Measurements from ENCODE around the gene UVRAG.

Gene UVRAG

DNA sequence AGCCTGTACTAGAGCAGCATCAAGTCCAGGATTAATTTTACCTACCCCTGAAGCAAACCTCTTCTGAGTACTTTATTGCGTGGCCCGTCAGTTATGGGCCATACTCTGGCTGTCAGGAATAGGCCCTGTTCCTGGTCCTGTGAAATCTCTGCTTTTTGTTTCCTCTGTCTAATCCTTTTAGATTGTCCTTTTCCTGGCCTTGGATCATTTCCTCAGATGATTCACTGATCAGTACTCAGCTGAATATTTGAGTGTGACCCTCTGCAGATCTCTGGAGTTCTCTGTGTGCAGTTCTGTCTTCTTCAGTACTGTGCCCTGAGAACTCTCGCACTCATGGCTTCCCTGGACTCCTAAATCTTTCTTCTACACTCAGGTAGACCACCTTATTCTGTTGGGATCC lies 123.5 kb downstream of the UVRAG start:
- Histone ChIP-seq H3K9ac (ENCODE audit: low read length in 5 of 5) (peak overlapping the region in 1 of 5 donors; percentile 51), H3K27me3 (ENCODE audit: control insufficient read depth in 5 of 5, insufficient read depth in 4 of 5, low read length in 5 of 5) (no peaks in the 10 kb centered on the region), H3K27ac (ENCODE audit: low read depth, low read length) (peak overlapping the region; percentile 49), H3K4me3 (ENCODE audit: low read depth in 1 of 5, low read length in 5 of 5) (no peak overlapping the region), H3K9me3 (ENCODE audit: control insufficient read depth in 5 of 5, low read length in 5 of 5) (no peaks in the 10 kb centered on the region), H3K4me1 (ENCODE audit: control insufficient read depth in 5 of 5, insufficient read depth in 5 of 5, low read length in 5 of 5) (peaks cover 0 to 36% (median 24%) of the 10 kb centered on the region in 5 donors), H3K36me3 (ENCODE audit: control insufficient read depth in 5 of 5, insufficient read depth in 5 of 5, low read length in 5 of 5) (no peaks in the 10 kb centered on the region)

DNA sequence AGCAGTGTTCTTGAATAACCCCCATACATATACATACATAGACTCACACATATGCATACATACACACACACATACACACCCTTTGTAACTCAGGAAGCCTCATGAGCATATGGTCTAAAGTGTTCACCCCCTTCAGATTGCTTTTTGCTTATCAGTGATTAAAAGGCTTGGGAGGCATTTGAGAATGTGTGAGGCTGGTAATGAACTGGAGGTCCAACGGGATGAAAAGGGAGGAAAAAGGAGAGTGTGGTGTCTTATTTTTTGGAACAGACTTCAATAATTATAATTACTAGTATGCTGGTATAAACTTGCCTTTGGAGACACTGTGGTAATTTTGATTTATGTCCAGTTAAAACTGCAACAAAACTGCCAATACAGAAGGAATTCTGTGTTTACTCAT lies 124.5 kb downstream of the UVRAG start:
- peak overlapping the region; percentile 49 for H3K27ac ChIP-seq (ENCODE audit: low read depth, low read length)
- no peaks in the 10 kb centered on the region for H3K36me3 ChIP-seq (ENCODE audit: control insufficient read depth in 5 of 5, insufficient read depth in 5 of 5, low read length in 5 of 5)
- H3K27me3 ChIP-seq (ENCODE audit: control insufficient read depth in 5 of 5, insufficient read depth in 4 of 5, low read length in 5 of 5), result no peaks in the 10 kb centered on the region
- H3K4me1 ChIP-seq (ENCODE audit: control insufficient read depth in 5 of 5, insufficient read depth in 5 of 5, low read length in 5 of 5), result peaks cover 0 to 42% (median 24%) of the 10 kb centered on the region in 5 donors
- H3K9ac ChIP-seq (ENCODE audit: low read length in 5 of 5), result no peak overlapping the region
- H3K9me3 ChIP-seq (ENCODE audit: control insufficient read depth in 5 of 5, low read length in 5 of 5), result no peaks in the 10 kb centered on the region
- no peak overlapping the region for H3K4me3 ChIP-seq (ENCODE audit: low read depth in 1 of 5, low read length in 5 of 5)

DNA sequence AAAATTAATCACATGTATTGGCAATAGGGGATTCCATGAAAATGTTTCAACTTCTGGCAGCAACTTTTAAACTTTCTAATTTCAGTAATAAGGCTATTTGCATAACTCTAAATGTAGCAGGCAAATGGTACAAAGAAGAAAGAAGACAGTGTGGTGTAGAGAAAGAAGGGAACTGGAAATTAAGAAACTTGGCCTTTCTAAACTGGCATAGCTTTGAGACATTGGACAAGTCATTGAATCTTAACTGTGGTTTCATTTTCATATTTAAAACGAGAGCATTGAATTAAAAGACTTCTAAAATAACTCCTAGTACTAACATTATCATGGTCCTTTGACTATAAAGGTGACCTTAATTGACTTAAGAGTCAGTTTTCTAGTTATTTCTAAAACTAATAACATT lies 125.0 kb downstream of the UVRAG start:
- H3K4me3 ChIP-seq (ENCODE audit: low read depth in 1 of 5, low read length in 5 of 5), result no peak overlapping the region
- no peaks in the 10 kb centered on the region for H3K27me3 ChIP-seq (ENCODE audit: control insufficient read depth in 5 of 5, insufficient read depth in 4 of 5, low read length in 5 of 5)
- no peaks in the 10 kb centered on the region for H3K9me3 ChIP-seq (ENCODE audit: control insufficient read depth in 5 of 5, low read length in 5 of 5)
- no peak overlapping the region for H3K9ac ChIP-seq (ENCODE audit: low read length in 5 of 5)
- H3K36me3 ChIP-seq (ENCODE audit: control insufficient read depth in 5 of 5, insufficient read depth in 5 of 5, low read length in 5 of 5), result no peaks in the 10 kb centered on the region
- peaks cover 0 to 42% (median 24%) of the 10 kb centered on the region in 5 donors for H3K4me1 ChIP-seq (ENCODE audit: control insufficient read depth in 5 of 5, insufficient read depth in 5 of 5, low read length in 5 of 5)
- peak overlapping the region; percentile 49 for H3K27ac ChIP-seq (ENCODE audit: low read depth, low read length)

DNA sequence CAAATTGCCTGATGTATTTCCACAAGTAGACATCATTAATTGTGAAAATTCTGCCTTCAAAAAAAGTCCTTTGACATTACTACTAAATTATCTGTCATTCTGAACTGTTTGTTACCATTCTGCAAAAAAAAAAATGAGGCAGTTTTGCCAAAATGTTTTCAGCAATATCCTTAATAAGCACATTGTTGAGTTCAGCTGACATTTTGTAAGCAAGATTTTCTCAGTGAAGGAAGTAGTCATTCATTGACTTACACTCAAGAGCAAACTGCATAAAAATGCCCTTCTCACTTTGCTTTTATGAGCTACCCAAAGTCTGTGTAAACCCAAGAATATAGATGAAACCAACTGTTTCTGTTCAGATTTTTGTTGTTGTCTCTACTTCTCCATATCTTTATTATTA lies 125.9 kb downstream of the UVRAG start:
- Histone ChIP-seq H3K9me3 (ENCODE audit: control insufficient read depth in 5 of 5, low read length in 5 of 5) (no peaks in the 10 kb centered on the region), H3K27ac (ENCODE audit: low read depth, low read length) (no peak overlapping the region), H3K36me3 (ENCODE audit: control insufficient read depth in 5 of 5, insufficient read depth in 5 of 5, low read length in 5 of 5) (no peaks in the 10 kb centered on the region), H3K4me1 (ENCODE audit: control insufficient read depth in 5 of 5, insufficient read depth in 5 of 5, low read length in 5 of 5) (peaks cover 0 to 51% (median 31%) of the 10 kb centered on the region in 5 donors), H3K27me3 (ENCODE audit: control insufficient read depth in 5 of 5, insufficient read depth in 4 of 5, low read length in 5 of 5) (no peaks in the 10 kb centered on the region), H3K4me3 (ENCODE audit: low read depth in 1 of 5, low read length in 5 of 5) (no peak overlapping the region), H3K9ac (ENCODE audit: low read length in 5 of 5) (no peak overlapping the region)

DNA sequence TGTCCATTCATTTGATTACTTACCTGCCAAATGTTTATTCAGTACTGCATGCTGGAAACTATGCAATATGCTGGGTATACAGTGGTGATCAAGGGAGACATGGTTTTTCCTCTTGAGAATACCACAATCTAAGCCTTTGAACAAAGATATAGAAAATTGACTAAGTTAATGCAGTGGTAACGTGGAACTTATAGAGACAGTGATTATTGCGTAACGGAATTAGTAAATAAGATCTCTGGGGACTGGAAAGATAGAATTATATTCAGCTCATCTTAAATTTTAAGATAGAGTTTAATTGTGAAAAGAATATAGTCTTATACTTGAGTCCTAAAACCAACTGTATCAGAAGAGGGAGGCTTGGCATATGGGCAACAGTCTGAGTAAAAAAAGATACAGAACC lies 129.5 kb downstream of the UVRAG start:
- H3K27ac ChIP-seq (ENCODE audit: low read depth, low read length), result no peak overlapping the region
- no peaks in the 10 kb centered on the region for H3K36me3 ChIP-seq (ENCODE audit: control insufficient read depth in 5 of 5, insufficient read depth in 5 of 5, low read length in 5 of 5)
- H3K9ac ChIP-seq (ENCODE audit: low read length in 5 of 5), result no peak overlapping the region
- no peak overlapping the region for H3K4me3 ChIP-seq (ENCODE audit: low read depth in 1 of 5, low read length in 5 of 5)
- peaks cover 4 to 51% (median 27%) of the 10 kb centered on the region in 5 donors for H3K4me1 ChIP-seq (ENCODE audit: control insufficient read depth in 5 of 5, insufficient read depth in 5 of 5, low read length in 5 of 5)
- no peaks in the 10 kb centered on the region for H3K27me3 ChIP-seq (ENCODE audit: control insufficient read depth in 5 of 5, insufficient read depth in 4 of 5, low read length in 5 of 5)
- H3K9me3 ChIP-seq (ENCODE audit: control insufficient read depth in 5 of 5, low read length in 5 of 5), result no peaks in the 10 kb centered on the region

DNA sequence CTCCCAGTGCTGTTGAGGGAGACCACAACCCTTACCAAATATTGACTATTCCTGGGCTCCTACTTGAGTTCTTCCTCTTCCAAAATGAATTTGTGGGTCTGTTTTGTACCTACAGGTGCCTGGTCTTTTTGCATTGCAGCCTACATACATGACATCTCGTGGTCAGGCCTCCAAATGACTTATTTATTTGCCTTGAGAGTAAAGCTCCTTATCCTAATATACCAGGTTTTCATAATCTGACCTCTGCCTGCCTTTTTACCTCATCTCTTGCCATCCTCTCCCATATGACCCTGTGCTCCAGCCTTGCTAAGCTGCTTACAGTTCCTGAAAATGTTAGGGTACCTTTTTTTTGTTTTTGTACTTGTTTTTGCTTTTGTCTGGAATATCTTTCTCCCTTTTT lies 130.4 kb downstream of the UVRAG start:
- Histone ChIP-seq H3K27ac (ENCODE audit: low read depth, low read length) (no peak overlapping the region), H3K9ac (ENCODE audit: low read length in 5 of 5) (no peak overlapping the region), H3K27me3 (ENCODE audit: control insufficient read depth in 5 of 5, insufficient read depth in 4 of 5, low read length in 5 of 5) (no peaks in the 10 kb centered on the region)

DNA sequence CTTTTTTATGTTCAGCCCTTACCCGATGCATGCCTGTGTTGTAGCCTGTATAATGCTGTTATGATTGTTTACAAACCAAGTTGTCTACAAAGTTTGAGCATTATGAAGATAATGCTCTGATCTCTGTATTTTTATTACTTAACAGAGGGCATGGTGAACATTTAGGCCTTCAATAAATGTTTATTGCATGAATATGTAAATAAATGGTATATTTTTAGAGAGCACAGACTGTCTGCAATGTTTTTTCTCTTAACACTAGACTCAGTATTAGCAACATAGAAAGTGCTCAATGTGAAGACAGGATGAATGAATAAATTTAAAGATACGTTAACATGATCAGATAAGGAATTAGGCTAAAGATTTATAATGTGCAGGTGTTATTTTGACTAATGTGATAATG lies 130.9 kb downstream of the UVRAG start:
- H3K27me3 ChIP-seq (ENCODE audit: control insufficient read depth in 5 of 5, insufficient read depth in 4 of 5, low read length in 5 of 5), result no peaks in the 10 kb centered on the region
- H3K4me1 ChIP-seq (ENCODE audit: control insufficient read depth in 5 of 5, insufficient read depth in 5 of 5, low read length in 5 of 5), result peaks cover 4 to 41% (median 19%) of the 10 kb centered on the region in 5 donors
- H3K9me3 ChIP-seq (ENCODE audit: control insufficient read depth in 5 of 5, low read length in 5 of 5), result no peaks in the 10 kb centered on the region
- H3K36me3 ChIP-seq (ENCODE audit: control insufficient read depth in 5 of 5, insufficient read depth in 5 of 5, low read length in 5 of 5), result no peaks in the 10 kb centered on the region
- no peak overlapping the region for H3K27ac ChIP-seq (ENCODE audit: low read depth, low read length)
- H3K4me3 ChIP-seq (ENCODE audit: low read depth in 1 of 5, low read length in 5 of 5), result no peak overlapping the region
- H3K9ac ChIP-seq (ENCODE audit: low read length in 5 of 5), result no peak overlapping the region

More for the DNA sequence above, 130.4 kb downstream of the UVRAG start:
- Histone ChIP-seq H3K36me3 (ENCODE audit: control insufficient read depth in 5 of 5, insufficient read depth in 5 of 5, low read length in 5 of 5) (no peaks in the 10 kb centered on the region), H3K4me1 (ENCODE audit: control insufficient read depth in 5 of 5, insufficient read depth in 5 of 5, low read length in 5 of 5) (peaks cover 4 to 43% (median 22%) of the 10 kb centered on the region in 5 donors), H3K4me3 (ENCODE audit: low read depth in 1 of 5, low read length in 5 of 5) (no peak overlapping the region), H3K9me3 (ENCODE audit: control insufficient read depth in 5 of 5, low read length in 5 of 5) (no peaks in the 10 kb centered on the region)

DNA sequence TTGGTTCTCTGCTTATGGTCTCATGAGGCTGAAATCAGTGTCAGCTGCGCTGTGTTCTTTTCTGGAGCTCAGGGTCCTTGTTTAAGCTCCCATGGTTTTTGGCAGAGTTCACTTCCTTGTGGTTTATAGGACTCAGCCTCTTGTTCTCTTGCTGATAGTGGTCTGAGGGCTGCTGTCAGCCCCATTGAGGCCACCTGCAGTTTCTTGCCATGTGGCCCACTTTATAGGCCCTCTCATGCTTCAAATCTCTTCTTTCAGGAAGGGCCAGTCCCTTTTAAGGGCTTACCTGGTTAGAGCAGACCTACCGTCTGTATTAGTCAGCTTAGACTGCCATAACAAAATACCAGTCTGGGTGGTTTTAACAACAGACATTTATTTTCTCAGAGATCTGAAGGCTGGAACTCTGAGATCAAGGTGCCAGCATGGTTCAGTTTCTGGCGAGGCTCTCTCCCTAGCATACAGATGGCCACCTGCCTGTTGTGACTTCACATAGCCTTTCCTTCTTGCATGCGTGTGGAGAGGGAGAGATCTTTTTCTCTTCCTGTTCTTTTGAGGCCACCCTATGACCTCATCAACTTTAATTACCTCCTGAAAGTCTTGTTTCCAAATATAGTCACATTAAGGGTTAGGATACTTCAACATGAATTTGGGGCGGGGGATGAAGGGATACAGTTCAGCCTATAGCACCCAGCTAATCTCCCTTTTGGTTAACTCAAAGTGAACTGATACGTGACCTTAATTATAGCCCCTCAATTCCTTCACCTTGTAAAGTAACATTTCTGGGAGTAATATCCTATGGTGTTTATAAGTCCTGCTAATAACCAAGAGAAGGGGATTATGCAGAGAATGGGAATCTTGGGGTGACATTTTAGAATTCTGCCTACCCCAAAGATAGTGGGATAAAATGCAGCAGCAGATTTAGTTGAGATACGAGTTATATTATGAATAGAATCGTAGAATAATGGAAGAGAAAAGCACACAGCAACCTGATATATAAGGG lies 131.8 kb downstream of the UVRAG start:
- Histone ChIP-seq H3K4me3 (ENCODE audit: low read depth in 1 of 5, low read length in 5 of 5) (no peak overlapping the region), H3K9me3 (ENCODE audit: control insufficient read depth in 5 of 5, low read length in 5 of 5) (no peaks in the 10 kb centered on the region), H3K4me1 (ENCODE audit: control insufficient read depth in 5 of 5, insufficient read depth in 5 of 5, low read length in 5 of 5) (peaks cover 4 to 35% (median 19%) of the 10 kb centered on the region in 5 donors), H3K27ac (ENCODE audit: low read depth, low read length) (peak overlapping the region; percentile 1), H3K27me3 (ENCODE audit: control insufficient read depth in 5 of 5, insufficient read depth in 4 of 5, low read length in 5 of 5) (no peaks in the 10 kb centered on the region), H3K9ac (ENCODE audit: low read length in 5 of 5) (no peak overlapping the region), H3K36me3 (ENCODE audit: control insufficient read depth in 5 of 5, insufficient read depth in 5 of 5, low read length in 5 of 5) (no peaks in the 10 kb centered on the region)

DNA sequence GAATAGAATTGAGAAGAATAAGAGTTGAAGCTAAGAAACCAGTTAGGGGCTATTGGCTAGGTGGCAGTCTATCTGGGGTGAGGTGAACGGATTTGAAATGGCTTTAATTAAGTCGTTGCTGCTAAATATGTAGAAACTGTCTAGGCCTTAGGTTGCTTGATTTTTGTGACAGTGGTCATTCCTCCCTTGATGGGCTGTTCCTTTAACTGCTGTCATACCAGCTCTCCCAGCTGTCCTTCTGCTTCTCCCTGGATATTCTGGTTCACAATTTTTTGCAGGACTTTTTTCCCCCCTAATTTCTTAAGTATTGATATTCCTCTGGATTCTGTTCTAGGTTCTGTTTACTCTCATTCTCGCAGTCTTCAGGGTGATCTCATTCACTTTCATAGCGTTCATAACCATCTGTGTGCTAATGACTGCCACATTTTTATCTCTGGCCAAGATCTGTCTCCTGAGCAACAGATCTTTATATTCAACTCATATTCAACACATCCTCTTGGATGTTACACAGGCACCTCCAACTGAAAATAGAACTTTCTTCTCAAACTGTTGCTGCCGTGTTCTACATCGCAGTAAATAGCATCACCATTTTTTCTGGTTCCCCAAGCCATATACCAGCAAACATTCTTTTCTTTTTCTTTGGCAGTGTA lies 134.1 kb downstream of the UVRAG start:
- H3K4me3 ChIP-seq (ENCODE audit: low read depth in 1 of 5, low read length in 5 of 5), result no peak overlapping the region
- H3K4me1 ChIP-seq (ENCODE audit: control insufficient read depth in 5 of 5, insufficient read depth in 5 of 5, low read length in 5 of 5), result peaks cover 4 to 29% (median 19%) of the 10 kb centered on the region in 5 donors
- no peak overlapping the region for H3K9ac ChIP-seq (ENCODE audit: low read length in 5 of 5)
- no peaks in the 10 kb centered on the region for H3K9me3 ChIP-seq (ENCODE audit: control insufficient read depth in 5 of 5, low read length in 5 of 5)
- no peaks in the 10 kb centered on the region for H3K27me3 ChIP-seq (ENCODE audit: control insufficient read depth in 5 of 5, insufficient read depth in 4 of 5, low read length in 5 of 5)
- no peaks in the 10 kb centered on the region for H3K36me3 ChIP-seq (ENCODE audit: control insufficient read depth in 5 of 5, insufficient read depth in 5 of 5, low read length in 5 of 5)
- peak overlapping the region; percentile 12 for H3K27ac ChIP-seq (ENCODE audit: low read depth, low read length)

DNA sequence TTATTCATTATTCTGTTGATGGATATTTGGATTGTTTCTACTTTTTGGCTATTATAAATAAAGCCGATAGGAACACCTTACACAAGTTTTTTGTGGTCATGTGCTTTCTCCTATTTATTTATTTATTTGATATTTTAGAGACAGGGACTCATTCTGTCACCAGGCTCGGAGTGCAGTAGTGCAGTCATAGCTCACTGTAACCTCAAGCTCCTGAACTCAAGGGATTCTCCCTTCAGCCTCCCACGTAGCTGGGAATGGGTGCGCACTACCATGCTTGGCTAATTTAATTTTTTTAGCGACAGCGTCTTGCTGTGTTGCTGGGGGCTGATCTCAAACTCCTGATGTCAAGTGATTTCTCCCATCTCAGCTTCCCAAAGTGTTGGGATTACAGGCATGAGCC lies 135.1 kb downstream of the UVRAG start:
- Histone ChIP-seq H3K36me3 (ENCODE audit: control insufficient read depth in 5 of 5, insufficient read depth in 5 of 5, low read length in 5 of 5) (no peaks in the 10 kb centered on the region), H3K4me3 (ENCODE audit: low read depth in 1 of 5, low read length in 5 of 5) (no peak overlapping the region), H3K4me1 (ENCODE audit: control insufficient read depth in 5 of 5, insufficient read depth in 5 of 5, low read length in 5 of 5) (peaks cover 4 to 29% (median 18%) of the 10 kb centered on the region in 5 donors), H3K9ac (ENCODE audit: low read length in 5 of 5) (no peak overlapping the region), H3K27me3 (ENCODE audit: control insufficient read depth in 5 of 5, insufficient read depth in 4 of 5, low read length in 5 of 5) (no peaks in the 10 kb centered on the region), H3K9me3 (ENCODE audit: control insufficient read depth in 5 of 5, low read length in 5 of 5) (no peaks in the 10 kb centered on the region), H3K27ac (ENCODE audit: low read depth, low read length) (no peak overlapping the region)
